Measurements from ENCODE around the gene CEMP1. TPM values are rescaled to one million over a fixed set of nuclear protein-coding genes. Genes with fewer than 3 reads are reported as not detected.
"Not testable (repeated sequence)": the region's sequence is repeated elsewhere in the genome, so short reads cannot be mapped to it uniquely, and the experiment has no call there.

Gene CEMP1
- total RNA-seq, 1 donor from 2014 or later, result not detected

DNA sequence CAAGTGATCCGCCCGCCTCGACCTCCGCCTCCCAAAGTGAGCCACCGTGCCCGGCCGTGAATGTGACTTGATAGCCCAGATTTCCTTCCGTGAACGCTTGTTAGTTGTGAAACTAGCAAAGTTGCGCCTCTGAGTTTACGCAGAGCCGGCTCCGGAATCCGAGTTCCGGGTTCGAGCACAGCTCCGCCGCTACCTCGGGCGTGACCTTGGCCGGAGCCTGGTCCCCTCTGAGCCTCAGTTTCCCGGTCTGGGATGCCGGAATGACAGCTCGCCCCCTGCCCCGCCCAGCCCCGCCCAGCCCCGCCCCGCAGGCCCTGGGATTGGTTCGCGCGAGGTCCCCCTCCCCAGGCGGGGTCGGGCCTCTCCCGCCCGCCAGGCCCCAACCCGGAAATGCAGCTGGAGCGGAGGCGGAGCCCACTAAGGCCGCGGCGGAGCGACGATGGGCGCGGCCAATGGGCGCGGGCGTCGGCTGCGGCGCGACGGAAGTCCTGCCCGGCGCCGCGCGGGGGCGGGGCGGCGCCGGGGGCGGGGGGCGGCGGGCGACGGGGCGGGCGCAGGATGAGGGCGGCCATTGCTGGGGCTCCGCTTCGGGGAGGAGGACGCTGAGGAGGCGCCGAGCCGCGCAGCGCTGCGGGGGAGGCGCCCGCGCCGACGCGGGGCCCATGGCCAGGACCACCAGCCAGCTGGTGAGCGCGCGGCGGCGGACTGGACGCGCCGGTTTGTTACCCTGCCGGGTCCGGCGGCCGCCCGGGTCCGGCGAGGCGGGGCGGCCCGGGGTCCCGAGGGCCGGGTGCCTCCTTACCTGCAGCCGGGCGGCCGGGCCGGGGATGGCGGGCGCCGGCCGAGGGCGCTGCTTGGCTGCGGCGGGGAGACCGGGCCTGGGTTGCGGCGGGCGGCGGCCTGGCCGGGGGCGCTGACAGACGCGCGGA lies 6.5 kb upstream of the CEMP1 start, which contains the start of gene PDPK1:
Gene PDPK1 (plus strand): TSS at position 571 of the 929 bp plus-strand sequence. CDS start 92 bp downstream, at position 663.
- no peaks in the 10 kb centered on the region for H3K27me3 ChIP-seq (ENCODE audit: control insufficient read depth, insufficient read depth, low read length)
- TF ChIP-seq, protein P1, sequence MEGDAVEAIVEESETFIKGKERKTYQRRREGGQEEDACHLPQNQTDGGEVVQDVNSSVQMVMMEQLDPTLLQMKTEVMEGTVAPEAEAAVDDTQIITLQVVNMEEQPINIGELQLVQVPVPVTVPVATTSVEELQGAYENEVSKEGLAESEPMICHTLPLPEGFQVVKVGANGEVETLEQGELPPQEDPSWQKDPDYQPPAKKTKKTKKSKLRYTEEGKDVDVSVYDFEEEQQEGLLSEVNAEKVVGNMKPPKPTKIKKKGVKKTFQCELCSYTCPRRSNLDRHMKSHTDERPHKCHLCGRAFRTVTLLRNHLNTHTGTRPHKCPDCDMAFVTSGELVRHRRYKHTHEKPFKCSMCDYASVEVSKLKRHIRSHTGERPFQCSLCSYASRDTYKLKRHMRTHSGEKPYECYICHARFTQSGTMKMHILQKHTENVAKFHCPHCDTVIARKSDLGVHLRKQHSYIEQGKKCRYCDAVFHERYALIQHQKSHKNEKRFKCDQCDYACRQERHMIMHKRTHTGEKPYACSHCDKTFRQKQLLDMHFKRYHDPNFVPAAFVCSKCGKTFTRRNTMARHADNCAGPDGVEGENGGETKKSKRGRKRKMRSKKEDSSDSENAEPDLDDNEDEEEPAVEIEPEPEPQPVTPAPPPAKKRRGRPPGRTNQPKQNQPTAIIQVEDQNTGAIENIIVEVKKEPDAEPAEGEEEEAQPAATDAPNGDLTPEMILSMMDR (IDR thresholded peaks at IDR 0.05; ENCODE audit: insufficient read depth, low read length, severe bottlenecking), result no peak
- H3K36me3 ChIP-seq (ENCODE audit: control insufficient read depth, insufficient read depth, low read length), result peaks cover 3% of the 10 kb centered on the region
- H3K4me3 ChIP-seq (ENCODE audit: low read depth, low read length), result peak within 1 kb of the TSS; percentile 63
- FAIRE-seq (no peak), DNase-seq (ENCODE audit: low read depth) (peak; percentile 84)

DNA sequence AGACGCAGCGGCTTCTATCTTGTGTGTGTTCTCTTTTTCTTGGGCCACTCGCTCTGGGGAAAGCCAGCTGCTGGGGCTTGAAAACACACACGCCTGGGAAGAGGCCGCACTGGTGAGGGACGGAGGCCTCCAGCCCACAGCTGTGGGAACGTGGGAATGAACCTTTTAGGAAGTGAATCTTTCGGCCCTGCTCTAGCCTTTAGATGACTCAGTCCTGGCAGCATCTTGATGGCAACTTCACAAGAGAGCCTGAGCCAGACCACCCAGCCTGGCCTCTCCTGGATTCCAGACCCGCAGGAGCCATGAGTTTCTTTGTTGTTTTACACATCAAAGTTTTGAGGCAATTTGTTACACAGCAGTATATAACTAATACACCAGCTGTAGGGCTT lies 4.4 kb upstream of the CEMP1 start:
- no peak for FAIRE-seq
- no peak overlapping the region for H3K4me3 ChIP-seq (ENCODE audit: low read depth, low read length)
- peaks cover 1% of the 10 kb centered on the region for H3K36me3 ChIP-seq (ENCODE audit: control insufficient read depth, insufficient read depth, low read length)
- TF ChIP-seq, protein P1 (IDR thresholded peaks at IDR 0.05; ENCODE audit: insufficient read depth, low read length, severe bottlenecking), result no peak
- H3K27me3 ChIP-seq (ENCODE audit: control insufficient read depth, insufficient read depth, low read length), result no peaks in the 10 kb centered on the region
- no peak for DNase-seq (ENCODE audit: low read depth)

DNA sequence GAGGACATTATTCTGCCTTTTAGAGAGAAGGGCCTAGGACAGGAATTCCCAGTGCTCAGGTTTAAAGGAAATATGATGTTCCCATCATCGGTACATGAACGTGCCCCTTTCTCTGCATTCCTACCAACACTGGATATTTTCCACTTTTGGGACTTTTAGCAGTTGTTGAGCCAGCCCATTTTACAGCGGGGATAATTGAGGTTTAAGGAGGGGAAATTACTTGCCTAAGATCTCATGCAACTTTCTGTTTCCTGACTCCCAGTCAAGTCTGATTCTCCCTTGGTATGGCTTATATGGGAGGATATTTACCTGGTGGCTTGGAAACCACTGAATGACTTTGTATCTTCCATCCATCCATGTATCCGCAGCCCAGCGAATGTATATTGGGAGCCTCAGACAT lies 3.1 kb upstream of the CEMP1 start:
- not testable (repeated sequence) for DNase-seq (ENCODE audit: low read depth); H3K36me3 ChIP-seq (ENCODE audit: control insufficient read depth, insufficient read depth, low read length); H3K27me3 ChIP-seq (ENCODE audit: control insufficient read depth, insufficient read depth, low read length); H3K4me3 ChIP-seq (ENCODE audit: low read depth, low read length)
- peak; percentile 52 for FAIRE-seq

DNA sequence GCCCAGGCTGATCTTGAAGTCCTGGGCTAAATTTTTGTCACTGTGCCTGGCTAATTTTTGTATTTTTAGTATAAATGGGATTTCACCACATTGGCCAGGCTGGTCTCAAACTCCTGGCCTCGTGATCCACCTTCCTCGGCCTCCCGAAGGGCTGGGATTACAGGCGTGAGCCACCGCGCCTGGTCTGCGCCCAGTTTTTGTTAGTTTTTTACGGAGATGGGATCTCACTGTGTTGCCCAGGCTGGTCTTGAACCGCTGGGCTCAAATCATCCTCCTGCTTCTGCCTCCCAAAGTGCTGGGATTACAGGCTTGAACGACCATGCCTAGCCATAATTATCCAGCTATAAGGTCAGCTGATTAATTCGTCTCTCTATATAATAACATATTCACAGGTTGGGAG lies 2.7 kb upstream of the CEMP1 start:
- TF ChIP-seq, protein P1 (IDR thresholded peaks at IDR 0.05; ENCODE audit: insufficient read depth, low read length, severe bottlenecking), result no peak
- DNase-seq (ENCODE audit: low read depth) (no peak), FAIRE-seq (no peak)
- Histone ChIP-seq H3K27me3 (ENCODE audit: control insufficient read depth, insufficient read depth, low read length) (no peaks in the 10 kb centered on the region), H3K36me3 (ENCODE audit: control insufficient read depth, insufficient read depth, low read length) (peaks cover 3% of the 10 kb centered on the region), H3K4me3 (ENCODE audit: low read depth, low read length) (no peak overlapping the region)

DNA sequence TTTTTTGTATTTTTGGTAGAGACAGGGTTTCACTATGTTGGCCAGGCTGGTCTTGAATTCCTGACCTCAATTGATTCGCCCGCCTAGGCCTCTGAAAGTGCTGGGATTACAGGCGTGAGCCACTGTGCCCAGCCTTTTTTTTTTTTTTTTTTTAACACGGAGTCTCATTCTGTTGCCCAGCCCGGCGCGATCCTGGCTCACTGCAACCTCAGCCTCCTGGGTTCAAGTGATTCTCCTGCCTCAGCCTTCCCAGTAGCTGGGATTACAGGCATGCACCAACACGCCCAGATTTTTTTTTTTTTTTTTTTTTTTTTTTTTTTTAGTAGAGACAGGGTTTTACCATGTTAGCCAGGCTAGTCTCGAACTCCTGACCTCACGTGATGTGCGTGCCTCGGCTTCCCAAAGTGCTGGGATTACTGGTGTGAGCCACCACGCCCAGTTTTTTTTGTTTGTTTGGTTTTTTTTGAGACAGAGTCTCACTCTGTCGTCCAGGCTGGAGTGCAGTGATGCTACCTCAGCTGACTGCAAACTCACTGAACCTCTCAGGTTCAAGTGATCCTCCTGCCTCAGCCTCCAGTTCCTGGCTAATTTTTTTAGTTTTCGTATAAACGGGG lies 2.0 kb upstream of the CEMP1 start:
- not testable (repeated sequence) for DNase-seq (ENCODE audit: low read depth); FAIRE-seq; H3K27me3 ChIP-seq (ENCODE audit: control insufficient read depth, insufficient read depth, low read length); H3K36me3 ChIP-seq (ENCODE audit: control insufficient read depth, insufficient read depth, low read length)
- H3K4me3 ChIP-seq (ENCODE audit: low read depth, low read length), result peak overlapping the region; percentile 80

DNA sequence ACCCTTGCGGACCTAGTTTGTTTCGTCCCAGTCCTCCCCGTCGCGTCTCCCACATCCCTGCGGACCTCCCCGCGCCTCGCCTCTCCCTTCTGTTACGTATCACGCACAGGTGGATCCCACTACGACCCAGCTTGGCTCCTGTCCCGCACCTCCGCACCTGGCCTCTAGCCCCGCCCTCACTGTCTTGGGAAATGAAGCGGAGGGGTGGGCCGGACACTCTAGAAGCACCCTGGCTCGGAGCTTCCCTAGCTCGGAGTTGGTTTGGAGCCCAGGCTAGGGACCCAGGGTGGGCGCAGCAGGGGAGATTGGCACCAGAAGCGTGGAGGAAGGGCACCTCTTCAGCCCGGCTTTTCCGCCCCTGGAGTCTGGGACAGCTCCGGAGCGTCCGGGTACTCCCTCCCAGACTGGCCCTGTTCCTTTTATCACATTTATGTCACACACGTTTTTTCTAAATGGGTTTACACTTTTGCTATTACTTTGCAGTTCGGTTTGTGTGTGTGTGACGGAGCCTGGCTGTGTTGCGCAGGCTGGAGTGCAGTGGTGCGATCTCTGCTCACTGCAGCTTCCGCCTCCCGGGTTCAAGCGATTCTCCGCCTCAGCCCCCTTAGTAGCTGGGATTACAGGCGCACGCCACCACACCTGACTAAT lies 1.4 kb upstream of the CEMP1 start:
- DNase-seq (ENCODE audit: low read depth), result peak; percentile 54
- no peak for FAIRE-seq
- peak overlapping the region; percentile 80 for H3K4me3 ChIP-seq (ENCODE audit: low read depth, low read length)

More for the DNA sequence above, 1.4 kb upstream of the CEMP1 start:
- H3K27me3 ChIP-seq (ENCODE audit: control insufficient read depth, insufficient read depth, low read length), result no peaks in the 10 kb centered on the region
- peaks cover 8% of the 10 kb centered on the region for H3K36me3 ChIP-seq (ENCODE audit: control insufficient read depth, insufficient read depth, low read length)
- TF ChIP-seq, protein P1 (IDR thresholded peaks at IDR 0.05; ENCODE audit: insufficient read depth, low read length, severe bottlenecking), result no peak

All from bronchial epithelial cell (primary cell).